Measurements from ENCODE around the gene ATP5IF1. TPM values are rescaled to one million over a fixed set of nuclear protein-coding genes. Genes with fewer than 3 reads are reported as not detected.
A peak's percentile ranks its signal among the peaks of the same experiment; 100 is the strongest.

The ATP5IF1 gene
- total and polyA plus RNA-seq, 2 of the 4 experiments (the other 2 are of a cell fraction) = 33.7 to 105 TPM

GRCh38 chr1:28273216-28273860 lies 37.4 kb downstream of the ATP5IF1 start:
- no peak overlapping the region for H4K5ac ChIP-seq (ENCODE audit: low read depth, low read length)
- H2AK9ac ChIP-seq (replicated peaks; ENCODE audit: low read depth, low read length, poor library complexity) = peak overlapping the region; percentile 51
- no peak overlapping the region for H3K4me3 ChIP-seq (ENCODE audit: insufficient read depth, low read depth, low read length)
- H2BK15ac ChIP-seq (ENCODE audit: low read depth, low read length) = no peak overlapping the region
- no peak overlapping the region for H3K14ac ChIP-seq (replicated peaks; ENCODE audit: low read depth, low read length)
- 71% methylated on average over 4 of the region's 17 CpGs; no CpG with 5 or more reads in 1 of the 2 experiments for WGBS, 2 experiments (ENCODE audit: extremely low coverage in 2 of 2, insufficient read length in 1 of 2)
- no peaks in the 10 kb centered on the region for H3K9me3 ChIP-seq (ENCODE audit: control insufficient read depth, insufficient read depth, low read length)
- H2BK120ac ChIP-seq (ENCODE audit: low read depth, low read length) = no peak overlapping the region
- DNase-seq = peak; percentile 41
- H3K36me3 ChIP-seq (ENCODE audit: control insufficient read depth, insufficient read depth, low read length) = peaks cover 65% of the 10 kb centered on the region
- in situ Hi-C loops (cut with MboI; ENCODE audit: low sequenced_read_pairs) (no loop called here), intact Hi-C loops (cut with micrococcal nuclease) (no loop called here), dilution Hi-C loops (cut with HindIII; ENCODE audit: low sequenced_read_pairs, unreplicated experiment) (no loop called here)
- ChIA-PET POLR2A (ENCODE audit: unreplicated experiment) (no interaction called here), CTCF (no interaction called here)
- H2AK5ac ChIP-seq (ENCODE audit: low read depth, low read length) = no peak overlapping the region
- H2BK5ac ChIP-seq (ENCODE audit: low read depth, low read length, poor library complexity, severe bottlenecking) = no peak overlapping the region
- H3K56ac ChIP-seq (ENCODE audit: extremely low read depth, insufficient read depth, low read length) = no peak overlapping the region
- H3K4me1 ChIP-seq (ENCODE audit: control insufficient read depth, insufficient read depth, low read length) = no peaks in the 10 kb centered on the region; the same call in 1 of the 2 replicates
- no TSS peak for BruUV-seq (replicated peaks)
- H3K79me1 ChIP-seq (ENCODE audit: low read depth in 1 of 2, low read length in 2 of 2) = peaks cover 47 to 78% of the 10 kb centered on the region in 2 experiments
- no peak overlapping the region for H4K91ac ChIP-seq (ENCODE audit: insufficient read depth, low read depth, low read length)
- H3K4me2 ChIP-seq (ENCODE audit: low read depth, low read length) = no peak overlapping the region
- H4K8ac ChIP-seq (ENCODE audit: low read depth in 2 of 2, low read length in 2 of 2) = no peak overlapping the region
- H3K9me1 ChIP-seq (ENCODE audit: insufficient read depth, low read length) = peaks cover 6% of the 10 kb centered on the region; the same call in 1 of the 2 replicates
- TF ChIP-seq FOS (IDR thresholded peaks at IDR 0.05; ENCODE audit: low read depth, low read length) (no peak), MAFK (IDR thresholded peaks at IDR 0.05; ENCODE audit: low read depth, low read length) (no peak), RCOR1 (IDR thresholded peaks at IDR 0.05; ENCODE audit: insufficient replicate concordance, low read length) (no peak), POLR2A (IDR thresholded peaks at IDR 0.05; ENCODE audit: low read depth, low read length) (no peak), MAZ (IDR thresholded peaks at IDR 0.05; ENCODE audit: borderline replicate concordance, low read depth, low read length) (no peak), CHD1 (IDR thresholded peaks at IDR 0.05; ENCODE audit: low read depth, low read length) (no peak), SMC3 (IDR thresholded peaks at IDR 0.05; ENCODE audit: low read depth, low read length) (no peak), CEBPB (IDR thresholded peaks at IDR 0.05; ENCODE audit: low read depth, low read length) (no peak), NFE2L2 (IDR thresholded peaks at IDR 0.05; ENCODE audit: low read depth, low read length) (no peak), RFX5 (IDR thresholded peaks at IDR 0.05; ENCODE audit: low read depth, low read length) (no peak), RAD21 (IDR thresholded peaks at IDR 0.05; ENCODE audit: low read length) (no peak), BHLHE40 (IDR thresholded peaks at IDR 0.05; ENCODE audit: low read depth, low read length) (no peak)
- H3K27me3 ChIP-seq (ENCODE audit: control insufficient read depth, insufficient read depth, low read length) = no peaks in the 10 kb centered on the region
- H3K18ac ChIP-seq (ENCODE audit: low read depth, low read length) = no peak overlapping the region
- H3K27ac ChIP-seq (ENCODE audit: insufficient read depth, low read length) = no peak overlapping the region
- peak; percentile 40; the same call in 1 of the 2 replicates for ATAC-seq (ENCODE audit: low read depth)
- H2BK20ac ChIP-seq (ENCODE audit: low read depth, low read length) = no peak overlapping the region
- H4K20me1 ChIP-seq (ENCODE audit: insufficient read depth, low read length) = peaks cover 81% of the 10 kb centered on the region
- H3K4ac ChIP-seq (ENCODE audit: low read depth, low read length) = no peak overlapping the region
- H3K23ac ChIP-seq (ENCODE audit: low read depth, low read length) = no peak overlapping the region; the same call in 1 of the 2 replicates
- no peak overlapping the region for H2AFZ ChIP-seq (replicated peaks; ENCODE audit: low read length, poor library complexity)
- no peak overlapping the region for H3K9ac ChIP-seq (ENCODE audit: low read depth, low read length)

Data from IMR-90 (cell line).